Measurements from ENCODE around the gene ICOS. TPM values are rescaled to one million over a fixed set of nuclear protein-coding genes. Genes with fewer than 3 reads are reported as not detected.
"Not testable (repeated sequence)": the region's sequence is repeated elsewhere in the genome, so short reads cannot be mapped to it uniquely, and the experiment has no call there.

The ICOS gene
- total RNA-seq, 1 donor from 2014 or later, result 0.52 TPM

- no peaks in the 10 kb centered on the region for H3K4me1 ChIP-seq (ENCODE audit: control insufficient read depth in 3 of 3, insufficient read depth in 3 of 3, low read length in 3 of 3)
- no peak overlapping the region for H3K27ac ChIP-seq (ENCODE audit: low read depth, low read length)
- no peaks in the 10 kb centered on the region for H3K36me3 ChIP-seq (ENCODE audit: control insufficient read depth in 3 of 3, insufficient read depth in 3 of 3, low read length in 3 of 3)
- H3K4me3 ChIP-seq (ENCODE audit: low read length in 3 of 3), result no peak overlapping the region
- no peak overlapping the region for H3K9ac ChIP-seq (ENCODE audit: low read depth in 1 of 3, low read length in 3 of 3)
- no peaks in the 10 kb centered on the region for H3K27me3 ChIP-seq (ENCODE audit: control insufficient read depth in 3 of 3, insufficient read depth in 3 of 3, low read length in 3 of 3)
- no peaks in the 10 kb centered on the region for H3K9me3 ChIP-seq (ENCODE audit: control insufficient read depth in 3 of 3, low read length in 3 of 3)
Measured at GRCh38 chr2:203935568-203935967, 995 bp upstream of the ICOS start.

- H3K27me3 ChIP-seq (ENCODE audit: control insufficient read depth in 3 of 3, insufficient read depth in 3 of 3, low read length in 3 of 3), result no peaks in the 10 kb centered on the region
- H3K27ac ChIP-seq (ENCODE audit: low read depth, low read length), result no peak overlapping the region
- no peak overlapping the region for H3K9ac ChIP-seq (ENCODE audit: low read depth in 1 of 3, low read length in 3 of 3)
- H3K4me1 ChIP-seq (ENCODE audit: control insufficient read depth in 3 of 3, insufficient read depth in 3 of 3, low read length in 3 of 3), result no peaks in the 10 kb centered on the region
- no peaks in the 10 kb centered on the region for H3K9me3 ChIP-seq (ENCODE audit: control insufficient read depth in 3 of 3, low read length in 3 of 3)
- no peaks in the 10 kb centered on the region for H3K36me3 ChIP-seq (ENCODE audit: control insufficient read depth in 3 of 3, insufficient read depth in 3 of 3, low read length in 3 of 3)
- H3K4me3 ChIP-seq (ENCODE audit: low read length in 3 of 3), result no peak overlapping the region
Measured at GRCh38 chr2:203936949-203937348, 386 bp downstream of the ICOS start.

DNA sequence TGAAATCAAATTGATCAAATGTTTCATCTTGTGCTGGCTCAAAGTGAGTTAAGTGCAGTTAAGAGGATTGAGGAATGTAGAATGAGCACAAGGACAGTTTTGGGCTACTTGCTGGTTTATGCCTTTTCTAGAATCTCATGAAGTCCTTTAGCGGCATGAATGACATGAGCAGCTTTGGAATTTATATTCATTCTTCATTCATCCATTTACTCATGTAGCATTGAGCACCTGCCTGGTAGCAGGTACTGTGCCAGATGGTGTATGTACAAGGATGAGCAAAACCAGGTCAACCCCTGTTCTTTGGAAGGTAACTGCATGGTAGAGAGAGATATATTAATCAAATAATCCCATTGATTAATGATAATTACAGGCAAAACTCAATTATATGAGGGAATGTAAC is 1.2 kb downstream of the ICOS start:
- Histone ChIP-seq H3K9me3 (ENCODE audit: control insufficient read depth in 3 of 3, low read length in 3 of 3) (no peaks in the 10 kb centered on the region), H3K27me3 (ENCODE audit: control insufficient read depth in 3 of 3, insufficient read depth in 3 of 3, low read length in 3 of 3) (no peaks in the 10 kb centered on the region), H3K4me1 (ENCODE audit: control insufficient read depth in 3 of 3, insufficient read depth in 3 of 3, low read length in 3 of 3) (no peaks in the 10 kb centered on the region), H3K36me3 (ENCODE audit: control insufficient read depth in 3 of 3, insufficient read depth in 3 of 3, low read length in 3 of 3) (no peaks in the 10 kb centered on the region), H3K9ac (ENCODE audit: low read depth in 1 of 3, low read length in 3 of 3) (no peak overlapping the region), H3K27ac (ENCODE audit: low read depth, low read length) (no peak overlapping the region), H3K4me3 (ENCODE audit: low read length in 3 of 3) (no peak overlapping the region)

- H3K9ac ChIP-seq (ENCODE audit: low read depth in 1 of 3, low read length in 3 of 3), result no peak overlapping the region
- no peaks in the 10 kb centered on the region for H3K4me1 ChIP-seq (ENCODE audit: control insufficient read depth in 3 of 3, insufficient read depth in 3 of 3, low read length in 3 of 3)
- no peak overlapping the region for H3K27ac ChIP-seq (ENCODE audit: low read depth, low read length)
- no peak overlapping the region for H3K4me3 ChIP-seq (ENCODE audit: low read length in 3 of 3)
- no peaks in the 10 kb centered on the region for H3K9me3 ChIP-seq (ENCODE audit: control insufficient read depth in 3 of 3, low read length in 3 of 3)
- no peaks in the 10 kb centered on the region for H3K36me3 ChIP-seq (ENCODE audit: control insufficient read depth in 3 of 3, insufficient read depth in 3 of 3, low read length in 3 of 3)
- no peaks in the 10 kb centered on the region for H3K27me3 ChIP-seq (ENCODE audit: control insufficient read depth in 3 of 3, insufficient read depth in 3 of 3, low read length in 3 of 3)
Measured at GRCh38 chr2:203940039-203940438, 3.5 kb downstream of the ICOS start.

- H3K9ac ChIP-seq (ENCODE audit: low read depth in 1 of 3, low read length in 3 of 3); H3K36me3 ChIP-seq (ENCODE audit: control insufficient read depth in 3 of 3, insufficient read depth in 3 of 3, low read length in 3 of 3); H3K4me3 ChIP-seq (ENCODE audit: low read length in 3 of 3); H3K4me1 ChIP-seq (ENCODE audit: control insufficient read depth in 3 of 3, insufficient read depth in 3 of 3, low read length in 3 of 3); H3K9me3 ChIP-seq (ENCODE audit: control insufficient read depth in 3 of 3, low read length in 3 of 3); H3K27me3 ChIP-seq (ENCODE audit: control insufficient read depth in 3 of 3, insufficient read depth in 3 of 3, low read length in 3 of 3); H3K27ac ChIP-seq (ENCODE audit: low read depth, low read length): not testable (repeated sequence)
Measured at GRCh38 chr2:203943493-203944382, 7.2 kb downstream of the ICOS start.

GRCh38 chr2:203948733-203949132 is 12.2 kb downstream of the ICOS start:
- no peaks in the 10 kb centered on the region for H3K9me3 ChIP-seq (ENCODE audit: control insufficient read depth in 3 of 3, low read length in 3 of 3)
- no peak overlapping the region for H3K9ac ChIP-seq (ENCODE audit: low read depth in 1 of 3, low read length in 3 of 3)
- no peak overlapping the region for H3K4me3 ChIP-seq (ENCODE audit: low read length in 3 of 3)
- no peak overlapping the region for H3K27ac ChIP-seq (ENCODE audit: low read depth, low read length)
- no peaks in the 10 kb centered on the region for H3K4me1 ChIP-seq (ENCODE audit: control insufficient read depth in 3 of 3, insufficient read depth in 3 of 3, low read length in 3 of 3)
- no peaks in the 10 kb centered on the region for H3K27me3 ChIP-seq (ENCODE audit: control insufficient read depth in 3 of 3, insufficient read depth in 3 of 3, low read length in 3 of 3)
- H3K36me3 ChIP-seq (ENCODE audit: control insufficient read depth in 3 of 3, insufficient read depth in 3 of 3, low read length in 3 of 3), result no peaks in the 10 kb centered on the region

DNA sequence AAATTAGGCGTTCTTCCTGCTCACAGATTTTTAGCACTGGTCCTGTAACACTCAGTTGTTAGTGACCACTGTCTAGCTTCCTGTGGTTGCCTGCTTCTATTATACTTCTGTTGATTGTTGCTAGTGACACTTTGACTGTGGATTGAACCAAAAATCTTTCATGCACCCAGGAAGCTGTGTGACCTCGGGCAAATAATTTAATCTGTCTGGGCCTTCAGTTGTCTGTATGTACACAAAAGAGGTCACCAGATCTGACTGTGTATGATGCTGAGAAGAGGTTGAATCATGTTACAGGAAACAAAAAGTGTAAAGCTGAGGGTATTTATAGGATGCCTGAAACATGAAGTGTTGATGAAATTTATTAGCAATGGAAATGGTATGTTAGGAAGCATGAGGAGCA is 12.7 kb downstream of the ICOS start:
- Histone ChIP-seq H3K9me3 (ENCODE audit: control insufficient read depth in 3 of 3, low read length in 3 of 3) (no peaks in the 10 kb centered on the region), H3K27ac (ENCODE audit: low read depth, low read length) (no peak overlapping the region), H3K4me3 (ENCODE audit: low read length in 3 of 3) (no peak overlapping the region), H3K36me3 (ENCODE audit: control insufficient read depth in 3 of 3, insufficient read depth in 3 of 3, low read length in 3 of 3) (no peaks in the 10 kb centered on the region), H3K9ac (ENCODE audit: low read depth in 1 of 3, low read length in 3 of 3) (no peak overlapping the region), H3K4me1 (ENCODE audit: control insufficient read depth in 3 of 3, insufficient read depth in 3 of 3, low read length in 3 of 3) (no peaks in the 10 kb centered on the region), H3K27me3 (ENCODE audit: control insufficient read depth in 3 of 3, insufficient read depth in 3 of 3, low read length in 3 of 3) (no peaks in the 10 kb centered on the region)

DNA sequence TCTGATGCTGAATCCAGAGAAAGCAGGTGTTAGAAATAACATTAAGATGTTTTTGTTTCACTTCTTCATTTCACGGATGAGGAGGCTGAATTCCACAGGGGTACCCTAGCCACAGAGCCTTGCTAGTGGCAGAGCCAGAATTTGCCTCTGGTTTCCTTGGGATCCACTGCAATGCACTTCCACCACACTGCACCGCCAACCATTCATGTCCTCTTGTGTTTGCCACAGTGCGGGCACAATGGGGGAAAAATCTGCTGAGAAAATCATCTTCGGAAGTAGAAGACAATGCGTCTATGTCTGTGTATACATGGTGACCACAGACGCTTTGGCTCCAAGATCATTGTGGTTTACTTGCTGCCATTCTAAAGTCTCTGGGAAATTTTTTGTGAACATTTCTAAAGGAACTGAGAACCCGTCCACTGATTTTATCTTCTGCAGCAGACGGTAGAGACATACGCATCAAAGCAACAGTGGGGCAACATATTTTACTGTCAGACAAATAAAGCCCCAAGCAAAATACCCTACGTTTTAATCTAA is 14.9 kb downstream of the ICOS start:
- no peaks in the 10 kb centered on the region for H3K9me3 ChIP-seq (ENCODE audit: control insufficient read depth in 3 of 3, low read length in 3 of 3)
- H3K9ac ChIP-seq (ENCODE audit: low read depth in 1 of 3, low read length in 3 of 3), result no peak overlapping the region
- no peak overlapping the region for H3K4me3 ChIP-seq (ENCODE audit: low read length in 3 of 3)
- H3K27ac ChIP-seq (ENCODE audit: low read depth, low read length), result no peak overlapping the region
- H3K4me1 ChIP-seq (ENCODE audit: control insufficient read depth in 3 of 3, insufficient read depth in 3 of 3, low read length in 3 of 3), result no peaks in the 10 kb centered on the region
- no peaks in the 10 kb centered on the region for H3K36me3 ChIP-seq (ENCODE audit: control insufficient read depth in 3 of 3, insufficient read depth in 3 of 3, low read length in 3 of 3)
- no peaks in the 10 kb centered on the region for H3K27me3 ChIP-seq (ENCODE audit: control insufficient read depth in 3 of 3, insufficient read depth in 3 of 3, low read length in 3 of 3)

- Histone ChIP-seq H3K9me3 (ENCODE audit: control insufficient read depth in 3 of 3, low read length in 3 of 3) (no peaks in the 10 kb centered on the region), H3K36me3 (ENCODE audit: control insufficient read depth in 3 of 3, insufficient read depth in 3 of 3, low read length in 3 of 3) (no peaks in the 10 kb centered on the region), H3K4me3 (ENCODE audit: low read length in 3 of 3) (no peak overlapping the region), H3K27me3 (ENCODE audit: control insufficient read depth in 3 of 3, insufficient read depth in 3 of 3, low read length in 3 of 3) (no peaks in the 10 kb centered on the region), H3K9ac (ENCODE audit: low read depth in 1 of 3, low read length in 3 of 3) (no peak overlapping the region), H3K27ac (ENCODE audit: low read depth, low read length) (no peak overlapping the region), H3K4me1 (ENCODE audit: control insufficient read depth in 3 of 3, insufficient read depth in 3 of 3, low read length in 3 of 3) (no peaks in the 10 kb centered on the region)
Measured at GRCh38 chr2:203959265-203959664, 22.7 kb downstream of the ICOS start.

GRCh38 chr2:203959672-203960071 is 23.1 kb downstream of the ICOS start:
- H3K27me3 ChIP-seq (ENCODE audit: control insufficient read depth in 3 of 3, insufficient read depth in 3 of 3, low read length in 3 of 3), result no peaks in the 10 kb centered on the region
- H3K4me3 ChIP-seq (ENCODE audit: low read length in 3 of 3), result no peak overlapping the region
- H3K9ac ChIP-seq (ENCODE audit: low read depth in 1 of 3, low read length in 3 of 3), result no peak overlapping the region
- H3K4me1 ChIP-seq (ENCODE audit: control insufficient read depth in 3 of 3, insufficient read depth in 3 of 3, low read length in 3 of 3), result no peaks in the 10 kb centered on the region
- no peaks in the 10 kb centered on the region for H3K36me3 ChIP-seq (ENCODE audit: control insufficient read depth in 3 of 3, insufficient read depth in 3 of 3, low read length in 3 of 3)
- no peak overlapping the region for H3K27ac ChIP-seq (ENCODE audit: low read depth, low read length)
- H3K9me3 ChIP-seq (ENCODE audit: control insufficient read depth in 3 of 3, low read length in 3 of 3), result no peaks in the 10 kb centered on the region

All from skeletal muscle tissue (tissue), 4 donors.